GM23248 (cell line): ENCODE results near the gene APRT.

Experiments used
- EZH2 ChIP-seq: fragments of 200-600 bp; sonication (generic); IDR thresholded peaks from 2 replicates; pipeline ENCODE4 v1.6.1; 2018; ENCODE audit warnings: antibody characterized with exemption, mild to moderate bottlenecking; ENCODE audit not compliant: insufficient read depth, poor library complexity, severe bottlenecking
- EZH2phosphoT487 ChIP-seq: fragments of 200-600 bp; sonication (generic); IDR thresholded peaks from 2 replicates; pipeline ENCODE4 v1.6.1; 2018; ENCODE audit warnings: antibody characterized with exemption, moderate library complexity, mild to moderate bottlenecking, low read depth; ENCODE audit not compliant: insufficient read depth

DNA sequence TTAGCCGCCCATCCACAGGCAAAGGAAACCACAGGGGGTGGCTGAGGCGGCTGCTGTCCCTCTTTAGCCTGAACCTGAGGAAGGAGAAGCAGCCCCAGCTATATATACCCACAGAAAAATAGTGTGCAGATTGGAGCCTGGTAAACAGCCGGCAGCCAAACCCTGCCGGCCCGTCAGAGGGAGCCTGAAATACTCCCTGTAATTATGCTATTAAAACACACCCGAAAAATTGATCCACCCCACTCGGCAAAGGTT lies 33.5 kb downstream of the APRT start:
- TF ChIP-seq EZH2phosphoT487 (no peak), EZH2 (no peak)
